GM12878 (cell line): ENCODE data around the gene CRACDL. TPM values are rescaled to one million over a fixed set of nuclear protein-coding genes. Genes with fewer than 3 reads are reported as not detected.

ENCODE experiments used
- ATAC-seq: fragments of 200-7000 bp; cut with Tn5 transposase; 3 replicates; pipeline ENCODE4 v1.9.1; 2020; ENCODE audit warnings: mild to moderate bottlenecking, moderate library complexity
- BruUV-seq: library from RNA; stranded (reverse); fragments of 400-500 nt; replicated peaks from 2 replicates; lab custom pipeline; 2021; lab: Mats Ljungman, UMichigan
- CTCF ChIA-PET: fragments of 300-600 bp; sonication (Branson Sonifier 250); formaldehyde crosslinking; extraction: SDS; loops from one replicate; lab custom pipeline; 2021; ENCODE audit warnings: inconsistent platforms; lab: Yijun Ruan, JAX
- POLR2A ChIA-PET: fragments of 350-600 bp; formaldehyde crosslinking; extraction: SDS; loops from one replicate; lab custom pipeline; 2021; ENCODE audit warnings: inconsistent platforms; lab: Charles Lee
- RAD21 ChIA-PET: fragments of 300-600 bp; sonication (Branson Sonifier 250); formaldehyde crosslinking; loops from one replicate; lab custom pipeline; 2023; ENCODE audit warnings: antibody characterized with exemption; ENCODE audit not compliant: unreplicated experiment; lab: Charles Lee
- SMC1A ChIA-PET: fragments of 300-600 bp; sonication (Branson Sonifier 250); formaldehyde crosslinking; loops from one replicate; lab custom pipeline; 2023; ENCODE audit not compliant: unreplicated experiment, uncharacterized antibody; lab: Charles Lee
- DNase-seq: peaks from one replicate; pipeline ENCODE4 v3.0.0-alpha.2; 2011; ENCODE audit warnings: low read depth, low spot score
- FAIRE-seq: peaks from 3 replicates; lab custom pipeline; 2011; peaks lifted over from hg19 to GRCh38; lab: Jason Lieb, UNC
- H2AFZ ChIP-seq: 2 replicates; pipeline ENCODE4 v1.6.0; 2011; ENCODE audit warnings: low read depth, low read length, control low read depth; ENCODE audit not compliant: control insufficient read depth
- H3K27ac ChIP-seq: 2 replicates; pipeline ENCODE4 v1.5.1; 2011; ENCODE audit warnings: control low read depth; ENCODE audit not compliant: control insufficient read depth, insufficient read depth
- H3K27me3 ChIP-seq, 2 experiments: replicated peaks in 1 of 2; 2 replicates each; pipeline versions ENCODE4 v1.6.0 to v1.6.1; 2011; ENCODE audit warnings: low read length in 1 of 2; ENCODE audit not compliant: control insufficient read depth in 2 of 2, insufficient read depth in 2 of 2
- H3K36me3 ChIP-seq, 2 experiments: 2 replicates each; pipeline ENCODE4 v1.5.1; 2011; ENCODE audit warnings: low read length in 1 of 2; ENCODE audit not compliant: control insufficient read depth in 2 of 2, insufficient read depth in 2 of 2
- H3K4me1 ChIP-seq: 2 replicates; pipeline ENCODE4 v1.6.1; 2011; ENCODE audit warnings: mild to moderate bottlenecking, low read length, moderate library complexity, mixed read lengths; ENCODE audit not compliant: control insufficient read depth, insufficient read depth
- H3K4me2 ChIP-seq: 2 replicates; pipeline ENCODE4 v1.6.0; 2011; ENCODE audit warnings: control low read depth; ENCODE audit not compliant: control insufficient read depth, insufficient read depth
- H3K4me3 ChIP-seq: fragments of 200-600 bp; sonication (generic); 2 replicates; pipeline ENCODE4 v1.5.1; 2016
- H3K79me2 ChIP-seq: 2 replicates; pipeline ENCODE4 v1.6.0; 2011; ENCODE audit warnings: low read length; ENCODE audit not compliant: control insufficient read depth, insufficient read depth
- H3K9ac ChIP-seq: 2 replicates; pipeline ENCODE4 v1.8.0; 2011; ENCODE audit warnings: low read length, control low read depth, mixed read lengths; ENCODE audit not compliant: control insufficient read depth, insufficient read depth
- H3K9me3 ChIP-seq: replicated peaks from 3 replicates; pipeline ENCODE4 v1.5.1; 2011; ENCODE audit warnings: mild to moderate bottlenecking, low read length; ENCODE audit not compliant: control insufficient read depth, insufficient read depth
- H4K20me1 ChIP-seq: 2 replicates; pipeline ENCODE4 v1.6.0; 2011; ENCODE audit not compliant: control insufficient read depth, insufficient read depth
- SREBF2 ChIP-seq: IDR thresholded peaks from 2 replicates; pipeline ENCODE4 v1.6.1; 2012; ENCODE audit warnings: mild to moderate bottlenecking, low read length
- ZSCAN29 ChIP-seq: fragments of 450-650 bp; IDR thresholded peaks from 2 replicates; pipeline ENCODE4 v1.6.1; 2017; ENCODE audit warnings: mild to moderate bottlenecking, moderate library complexity
- WGBS: methylation state at CpG from one replicate; pipeline ENCODE4 v1.1.6; 2016; ENCODE audit warnings: low lambda C conversion rate; ENCODE audit not compliant: insufficient replicate concordance, insufficient coverage; ENCODE audit errors: missing lambda C conversion rate; 5-methylcytosine and 5-hydroxymethylcytosine counted together
- in situ Hi-C: fragments of 300-500 bp; cut with MboI; formaldehyde crosslinking; loops from 9 replicates; pipeline ENCODE4 v1.14.3; 2018; ENCODE audit warnings: mixed read lengths
- intact Hi-C: fragments of 100-400 bp; cut with micrococcal nuclease; formaldehyde crosslinking; loops from one replicate; pipeline ENCODE4 v1.14.2; 2022; ENCODE audit not compliant: unreplicated experiment
- polyA plus RNA-seq, 11 experiments: library from polyadenylated mRNA; depleted of rRNA in 4 of 11; unstranded in 6 of 11; stranded (reverse) in 5 of 11; fragments of >200 nt; fragmentation: Nextera tagmentation in 4 of 11; fragmentation: Illumina TruSeq in 1 of 11; extraction: Ambion mirVana in 4 of 11; extraction: Trizol in 1 of 11; gene quantifications; 1 replicate in 1 of 11; 2 replicates in 10 of 11; pipeline versions ENCODE4 v1.2.1 to v1.2.3, GENCODE V29; 2011 to 2016; ENCODE audit warnings: inconsistent platforms in 2 of 11, missing spikeins in 2 of 11, low read depth in 1 of 11
- total RNA-seq, 4 experiments: library from RNA; depleted of rRNA in 3 of 4; stranded (reverse); fragments of >200 nt in 3 of 4; fragmentation: Illumina TruSeq in 1 of 4; extraction: Trizol in 1 of 4; gene quantifications; 2 replicates each; pipeline versions ENCODE4 v1.2.1 to v1.2.3, GENCODE V29; 2013 to 2021
- TF ChIP-seq, protein P1 (sequence below): fragments of 450-650 bp; IDR thresholded peaks from 2 replicates; pipeline ENCODE4 v1.6.1; 2017; ENCODE audit warnings: mild to moderate bottlenecking
- TF ChIP-seq, protein P2 (sequence below): IDR thresholded peaks from 2 replicates; pipeline ENCODE4 v1.6.1; 2012; ENCODE audit warnings: low read length, inconsistent platforms
- TF ChIP-seq, protein P3 (sequence below): fragments of 450-650 bp; IDR thresholded peaks from 2 replicates; pipeline ENCODE4 v1.6.1; 2018; ENCODE audit warnings: mild to moderate bottlenecking, low read depth, moderate library complexity; ENCODE audit not compliant: partially characterized antibody

The CRACDL gene
- total and polyA plus RNA-seq, 10 of the 15 experiments (the other 5 are each of a cell fraction or from before 2014, with no cell fraction given): 0.03 to 0.72 (median 0.14) TPM

DNA sequence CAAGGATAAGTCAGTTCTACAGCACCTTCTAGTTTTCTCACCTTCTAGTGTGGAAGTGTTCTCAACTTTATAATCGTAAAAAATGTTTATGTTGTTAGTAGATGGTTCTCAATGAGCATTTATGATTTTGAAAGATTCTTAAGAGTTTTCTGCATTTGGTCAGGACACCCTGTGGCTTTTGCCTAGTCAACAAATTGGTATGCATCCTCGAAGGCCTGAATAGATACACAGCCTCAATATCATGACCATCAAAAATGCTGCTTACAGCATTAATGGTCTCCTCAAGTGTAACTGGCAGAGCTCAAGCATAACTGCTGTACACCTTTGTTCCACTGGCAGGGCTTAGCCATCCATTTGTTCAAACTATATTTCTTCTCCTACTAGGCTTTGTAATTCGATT lies 96.7 kb downstream of the CRACDL start:
- intact Hi-C loops (loop anchor here (5.0 kb wide), 2 partner anchors 67 to 427 kb away; no protein-coding TSS in a partner anchor), in situ Hi-C loops (loop anchor here (5.0 to 10.0 kb wide), 2 partner anchors 192 to 424 kb away; no protein-coding TSS in a partner anchor)
- Histone ChIP-seq H3K27me3 (no peaks in the 10 kb centered on the region; a peak in 1 of 4 replicates), H3K36me3 (no peaks in the 10 kb centered on the region), H4K20me1 (no peaks in the 10 kb centered on the region), H3K4me1 (no peaks in the 10 kb centered on the region), H3K9me3 (no peaks in the 10 kb centered on the region), H2AFZ (no peak overlapping the region), H3K9ac (no peak overlapping the region), H3K27ac (no peak overlapping the region), H3K4me2 (no peak overlapping the region), H3K4me3 (no peak overlapping the region), H3K79me2 (no peaks in the 10 kb centered on the region)
- FAIRE-seq: no peak
- ChIA-PET POLR2A (interaction anchor here (0.6 kb wide), 1 partner anchor 237 kb away, joined by 3 read pairs; no protein-coding TSS in a partner anchor), SMC1A (interaction anchor here (1.4 to 4.3 kb wide), 3 partner anchors 190 to 427 kb away, joined by 3 to 51 read pairs (median 8); no protein-coding TSS in a partner anchor), RAD21 (interaction anchor here (0.7 to 4.7 kb wide), 6 partner anchors 8 to 427 kb away, joined by 3 to 60 read pairs (median 3); no protein-coding TSS in a partner anchor), CTCF (interaction anchor here (3.2 to 11.5 kb wide), 2 partner anchors 190 to 227 kb away, joined by 13 to 124 read pairs; no protein-coding TSS in a partner anchor)
- BruUV-seq: no TSS peak
- DNase-seq: no peak
- no peak for ATAC-seq
- WGBS: 0% methylated on average over 3 of the region's 3 CpGs
- TF ChIP-seq, protein P1, sequence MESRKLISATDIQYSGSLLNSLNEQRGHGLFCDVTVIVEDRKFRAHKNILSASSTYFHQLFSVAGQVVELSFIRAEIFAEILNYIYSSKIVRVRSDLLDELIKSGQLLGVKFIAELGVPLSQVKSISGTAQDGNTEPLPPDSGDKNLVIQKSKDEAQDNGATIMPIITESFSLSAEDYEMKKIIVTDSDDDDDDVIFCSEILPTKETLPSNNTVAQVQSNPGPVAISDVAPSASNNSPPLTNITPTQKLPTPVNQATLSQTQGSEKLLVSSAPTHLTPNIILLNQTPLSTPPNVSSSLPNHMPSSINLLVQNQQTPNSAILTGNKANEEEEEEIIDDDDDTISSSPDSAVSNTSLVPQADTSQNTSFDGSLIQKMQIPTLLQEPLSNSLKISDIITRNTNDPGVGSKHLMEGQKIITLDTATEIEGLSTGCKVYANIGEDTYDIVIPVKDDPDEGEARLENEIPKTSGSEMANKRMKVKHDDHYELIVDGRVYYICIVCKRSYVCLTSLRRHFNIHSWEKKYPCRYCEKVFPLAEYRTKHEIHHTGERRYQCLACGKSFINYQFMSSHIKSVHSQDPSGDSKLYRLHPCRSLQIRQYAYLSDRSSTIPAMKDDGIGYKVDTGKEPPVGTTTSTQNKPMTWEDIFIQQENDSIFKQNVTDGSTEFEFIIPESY: no peak
- TF ChIP-seq, protein P2, sequence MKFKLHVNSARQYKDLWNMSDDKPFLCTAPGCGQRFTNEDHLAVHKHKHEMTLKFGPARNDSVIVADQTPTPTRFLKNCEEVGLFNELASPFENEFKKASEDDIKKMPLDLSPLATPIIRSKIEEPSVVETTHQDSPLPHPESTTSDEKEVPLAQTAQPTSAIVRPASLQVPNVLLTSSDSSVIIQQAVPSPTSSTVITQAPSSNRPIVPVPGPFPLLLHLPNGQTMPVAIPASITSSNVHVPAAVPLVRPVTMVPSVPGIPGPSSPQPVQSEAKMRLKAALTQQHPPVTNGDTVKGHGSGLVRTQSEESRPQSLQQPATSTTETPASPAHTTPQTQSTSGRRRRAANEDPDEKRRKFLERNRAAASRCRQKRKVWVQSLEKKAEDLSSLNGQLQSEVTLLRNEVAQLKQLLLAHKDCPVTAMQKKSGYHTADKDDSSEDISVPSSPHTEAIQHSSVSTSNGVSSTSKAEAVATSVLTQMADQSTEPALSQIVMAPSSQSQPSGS: no peak
- TF ChIP-seq, protein P3, sequence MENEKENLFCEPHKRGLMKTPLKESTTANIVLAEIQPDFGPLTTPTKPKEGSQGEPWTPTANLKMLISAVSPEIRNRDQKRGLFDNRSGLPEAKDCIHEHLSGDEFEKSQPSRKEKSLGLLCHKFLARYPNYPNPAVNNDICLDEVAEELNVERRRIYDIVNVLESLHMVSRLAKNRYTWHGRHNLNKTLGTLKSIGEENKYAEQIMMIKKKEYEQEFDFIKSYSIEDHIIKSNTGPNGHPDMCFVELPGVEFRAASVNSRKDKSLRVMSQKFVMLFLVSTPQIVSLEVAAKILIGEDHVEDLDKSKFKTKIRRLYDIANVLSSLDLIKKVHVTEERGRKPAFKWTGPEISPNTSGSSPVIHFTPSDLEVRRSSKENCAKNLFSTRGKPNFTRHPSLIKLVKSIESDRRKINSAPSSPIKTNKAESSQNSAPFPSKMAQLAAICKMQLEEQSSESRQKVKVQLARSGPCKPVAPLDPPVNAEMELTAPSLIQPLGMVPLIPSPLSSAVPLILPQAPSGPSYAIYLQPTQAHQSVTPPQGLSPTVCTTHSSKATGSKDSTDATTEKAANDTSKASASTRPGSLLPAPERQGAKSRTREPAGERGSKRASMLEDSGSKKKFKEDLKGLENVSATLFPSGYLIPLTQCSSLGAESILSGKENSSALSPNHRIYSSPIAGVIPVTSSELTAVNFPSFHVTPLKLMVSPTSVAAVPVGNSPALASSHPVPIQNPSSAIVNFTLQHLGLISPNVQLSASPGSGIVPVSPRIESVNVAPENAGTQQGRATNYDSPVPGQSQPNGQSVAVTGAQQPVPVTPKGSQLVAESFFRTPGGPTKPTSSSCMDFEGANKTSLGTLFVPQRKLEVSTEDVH: no peak
- TF ChIP-seq SREBF2: no peak
- no peak for TF ChIP-seq ZSCAN29
